HCT116 (cell line): ENCODE results near the gene SMARCA2. TPM values are rescaled to one million over a fixed set of nuclear protein-coding genes. Genes with fewer than 3 reads are reported as not detected.

Experiments
- ATAC-seq: fragments of 200-7000 bp; cut with Tn5 transposase; 2 replicates; pipeline ENCODE4 v1.9.1; 2020; ENCODE audit warnings: mild to moderate bottlenecking, moderate library complexity
- BruUV-seq: library from RNA; stranded (reverse); fragments of 400-500 nt; replicated peaks from 2 replicates; lab custom pipeline; 2021; lab: Mats Ljungman, UMichigan
- CTCF ChIA-PET: fragments of 300-600 bp; sonication (Branson Sonifier 250); formaldehyde crosslinking; loops from one replicate; lab custom pipeline; 2021; ENCODE audit warnings: antibody characterized with exemption; lab: Charles Lee
- POLR2A ChIA-PET: fragments of 300-600, 350-600 bp; sonication (Branson Sonifier 250); formaldehyde crosslinking; loops from one replicate; lab custom pipeline; 2021; ENCODE audit warnings: antibody characterized with exemption; lab: Charles Lee
- RAD21 ChIA-PET, 2 experiments: fragments of 300-600 bp; sonication (Branson Sonifier 250); formaldehyde crosslinking; loops; one replicate each; lab custom pipeline; 2023; ENCODE audit warnings: low total read pairs in 2 of 2; ENCODE audit not compliant: uncharacterized antibody in 2 of 2, unreplicated experiment in 2 of 2, low non-redundant PET in 1 of 2; lab: Charles Lee
- DNase-seq: peaks from one replicate; pipeline ENCODE4 v3.0.0-alpha.2; 2010; ENCODE audit warnings: low read depth, low spot score
- H2AFZ ChIP-seq: fragments of 200-600 bp; shearing (Covaris generic), sonication (generic); 2 replicates; pipeline ENCODE4 v1.6.1; 2017; ENCODE audit warnings: low read depth, mixed run types, mixed read lengths, antibody characterized with exemption, low read length; ENCODE audit not compliant: poor library complexity, severe bottlenecking
- H3K27ac ChIP-seq: 2 replicates; pipeline ENCODE4 v1.5.1; 2012; ENCODE audit warnings: low read depth, low read length
- H3K27me3 ChIP-seq: fragments of 200-600 bp; sonication (generic); 2 replicates; pipeline ENCODE4 v1.6.1; 2016; ENCODE audit warnings: mixed run types, low read length, mixed read lengths; ENCODE audit not compliant: insufficient read depth
- H3K36me3 ChIP-seq, 2 experiments: fragments of 200-500 bp in 1 of 2; fragments of 200-600 bp in 1 of 2; sonication (Bioruptor generic) in 1 of 2; sonication (generic) in 1 of 2; 2 replicates each; pipeline versions ENCODE4 v1.5.1 to v1.6.1; 2014 to 2016; ENCODE audit warnings: low read length in 2 of 2, inconsistent platforms in 1 of 2, mixed read lengths in 1 of 2, mixed run types in 1 of 2; ENCODE audit not compliant: insufficient read depth in 2 of 2, control insufficient read depth in 1 of 2
- H3K4me1 ChIP-seq, 2 experiments: fragments of 200-600 bp in 1 of 2; sonication (generic) in 1 of 2; 2 replicates each; pipeline versions ENCODE4 v1.5.1 to v1.6.1; 2012 to 2017; ENCODE audit warnings: low read length in 2 of 2, inconsistent platforms in 1 of 2, mild to moderate bottlenecking in 1 of 2, mixed read lengths in 1 of 2, mixed run types in 1 of 2, moderate library complexity in 1 of 2; ENCODE audit not compliant: insufficient read depth in 2 of 2, control insufficient read depth in 1 of 2
- H3K4me2 ChIP-seq: fragments of 200-600 bp; sonication (generic); 2 replicates; pipeline ENCODE4 v1.6.1; 2017; ENCODE audit warnings: mixed run types, low read length, mixed read lengths
- H3K4me3 ChIP-seq, 2 experiments: fragments of 200-600 bp in 1 of 2; sonication (generic) in 1 of 2; replicated peaks in 1 of 2; 2 replicates each; pipeline ENCODE4 v1.5.1; 2011 to 2016; ENCODE audit warnings: low read length in 2 of 2, control low read depth in 1 of 2, low read depth in 1 of 2, mild to moderate bottlenecking in 1 of 2, mixed read lengths in 1 of 2, mixed run types in 1 of 2
- H3K79me2 ChIP-seq: fragments of 200-600 bp; sonication (generic); 2 replicates; pipeline ENCODE4 v1.6.1; 2017; ENCODE audit warnings: mild to moderate bottlenecking, mixed run types, low read length, moderate library complexity, mixed read lengths; ENCODE audit not compliant: insufficient read depth
- H3K9ac ChIP-seq: fragments of 200-600 bp; sonication (generic); 2 replicates; pipeline ENCODE4 v1.6.1; 2016; ENCODE audit warnings: low read length, mixed read lengths
- H3K9me2 ChIP-seq: fragments of 200-600 bp; sonication (generic), shearing (Covaris generic); 2 replicates; pipeline ENCODE4 v1.6.1; 2017; ENCODE audit warnings: mixed run types, mild to moderate bottlenecking, moderate library complexity; ENCODE audit not compliant: insufficient read depth
- H3K9me3 ChIP-seq, 2 experiments: fragments of 200-500 bp in 1 of 2; fragments of 200-600 bp in 1 of 2; sonication (Bioruptor generic) in 1 of 2; sonication (generic) in 1 of 2; 2 replicates each; pipeline ENCODE4 v1.6.1; 2014 to 2017; ENCODE audit warnings: low read length in 2 of 2, mixed read lengths in 2 of 2, inconsistent platforms in 1 of 2, low read depth in 1 of 2, mild to moderate bottlenecking in 1 of 2, mixed run types in 1 of 2, moderate library complexity in 1 of 2; ENCODE audit not compliant: control insufficient read depth in 1 of 2, insufficient read depth in 1 of 2
- H4K20me1 ChIP-seq: fragments of 200-600 bp; sonication (generic), shearing (Covaris generic); 2 replicates; pipeline ENCODE4 v1.6.1; 2017; ENCODE audit warnings: mixed run types, mild to moderate bottlenecking, moderate library complexity; ENCODE audit not compliant: insufficient read depth
- CBX3 ChIP-seq: IDR thresholded peaks from 2 replicates; pipeline ENCODE4 v1.6.1; 2012; ENCODE audit warnings: low read depth
- EZH2phosphoT487 ChIP-seq: fragments of 200-600 bp; IDR thresholded peaks from 2 replicates; pipeline ENCODE4 v1.6.1; 2018; ENCODE audit warnings: antibody characterized with exemption, borderline replicate concordance
- POLR2A ChIP-seq: IDR thresholded peaks from 2 replicates; pipeline ENCODE4 v1.7.0; 2011; ENCODE audit warnings: borderline replicate concordance; ENCODE audit not compliant: insufficient read depth, insufficient read length; ENCODE audit errors: extremely low read depth
- RAD21 ChIP-seq: IDR thresholded peaks from 2 replicates; pipeline ENCODE4 v1.6.1; 2012; ENCODE audit warnings: low read depth, mild to moderate bottlenecking
- SIN3A ChIP-seq: IDR thresholded peaks from 2 replicates; pipeline ENCODE4 v1.6.1; 2012; ENCODE audit warnings: low read depth
- SP1 ChIP-seq: IDR thresholded peaks from 2 replicates; pipeline ENCODE4 v1.6.1; 2012; ENCODE audit warnings: low read depth
- SRF ChIP-seq: IDR thresholded peaks from 2 replicates; pipeline ENCODE4 v1.6.1; 2012; ENCODE audit warnings: low read depth
- ZFX ChIP-seq: fragments of 450-650 bp; IDR thresholded peaks from 2 replicates; pipeline ENCODE4 v1.6.1; 2017
- intact Hi-C: fragments of 100-400 bp; cut with micrococcal nuclease; formaldehyde crosslinking; loops from 2 replicates; pipeline ENCODE4 v1.10.0; 2022
- total RNA-seq: library from RNA; stranded (reverse); gene quantifications from one replicate; pipeline ENCODE4 v1.2.1, GENCODE V29; 2021; ENCODE audit not compliant: unreplicated experiment
- TF ChIP-seq, protein P1 (sequence below): IDR thresholded peaks from 2 replicates; pipeline ENCODE4 v1.6.1; 2012
- TF ChIP-seq, protein P2 (sequence below), 3 experiments: fragments of 200-600 bp in 1 of 3; sonication (generic) in 1 of 3; IDR thresholded peaks in 2 of 3; conservative IDR thresholded peaks in 1 of 3; 2 replicates each; pipeline ENCODE4 v1.5.1; 2012 to 2017; ENCODE audit warnings: low read depth in 2 of 3, low read length in 2 of 3, antibody characterized with exemption in 1 of 3, borderline replicate concordance in 1 of 3, control low read depth in 1 of 3, mild to moderate bottlenecking in 1 of 3, mixed read lengths in 1 of 3, mixed run types in 1 of 3, moderate library complexity in 1 of 3; ENCODE audit not compliant: insufficient read depth in 1 of 3

SMARCA2 gene
- total RNA-seq, 1 experiment from 2014 or later, result 14.7 TPM

DNA sequence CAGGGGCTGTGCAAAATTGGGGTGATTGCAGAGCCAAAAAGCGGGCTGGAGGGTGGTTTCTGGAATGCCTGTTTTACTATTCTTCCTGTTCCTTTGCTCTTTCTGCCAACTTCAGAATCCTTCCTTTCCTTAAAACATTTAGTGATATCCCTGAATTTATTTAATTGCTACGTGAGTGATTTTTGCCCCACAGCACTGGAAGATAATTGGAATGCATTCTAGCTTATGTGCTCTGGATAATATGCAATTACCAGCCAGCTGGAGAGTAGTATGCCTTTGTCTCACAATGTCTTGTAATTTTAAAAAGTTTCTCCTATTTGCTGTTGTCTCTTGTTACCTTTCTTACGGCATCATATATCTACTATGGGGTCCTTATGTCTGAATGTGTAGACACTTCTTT is 115.8 kb downstream of the SMARCA2 start:
- Histone ChIP-seq H4K20me1 (no peaks in the 10 kb centered on the region), H3K9me2 (no peaks in the 10 kb centered on the region), H3K36me3 (no peaks in the 10 kb centered on the region), H3K4me3 (no peak overlapping the region), H3K4me1 (no peaks in the 10 kb centered on the region), H3K9me3 (no peaks in the 10 kb centered on the region), H3K4me2 (no peak overlapping the region), H3K27me3 (no peaks in the 10 kb centered on the region), H3K9ac (no peak overlapping the region), H3K27ac (no peak overlapping the region), H3K79me2 (no peaks in the 10 kb centered on the region), H2AFZ (no peak overlapping the region)
- no peak for ATAC-seq
- RAD21 ChIA-PET, result interaction anchor here in 1 of 2 experiments (0.6 kb wide), 1 partner anchor 383 kb away, joined by 4 read pairs; no protein-coding TSS in a partner anchor
- intact Hi-C loops, result loop anchor here (5.0 to 10.0 kb wide), 5 partner anchors 51 to 1674 kb away; no protein-coding TSS in a partner anchor
- CTCF ChIA-PET, result interaction anchor here (1.1 to 1.5 kb wide), 2 partner anchors 597 to 1311 kb away, joined by 3 to 7 read pairs; no protein-coding TSS in a partner anchor
- POLR2A ChIA-PET, result no interaction called here
- TF ChIP-seq, protein P1, sequence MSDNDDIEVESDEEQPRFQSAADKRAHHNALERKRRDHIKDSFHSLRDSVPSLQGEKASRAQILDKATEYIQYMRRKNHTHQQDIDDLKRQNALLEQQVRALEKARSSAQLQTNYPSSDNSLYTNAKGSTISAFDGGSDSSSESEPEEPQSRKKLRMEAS, result no peak
- no peak for TF ChIP-seq SIN3A
- TF ChIP-seq POLR2A, result no peak
- no peak for TF ChIP-seq SRF
- no peak for TF ChIP-seq EZH2phosphoT487
- no peak for TF ChIP-seq SP1
- no peak for TF ChIP-seq ZFX
- no peak for DNase-seq
- no TSS peak for BruUV-seq

DNA sequence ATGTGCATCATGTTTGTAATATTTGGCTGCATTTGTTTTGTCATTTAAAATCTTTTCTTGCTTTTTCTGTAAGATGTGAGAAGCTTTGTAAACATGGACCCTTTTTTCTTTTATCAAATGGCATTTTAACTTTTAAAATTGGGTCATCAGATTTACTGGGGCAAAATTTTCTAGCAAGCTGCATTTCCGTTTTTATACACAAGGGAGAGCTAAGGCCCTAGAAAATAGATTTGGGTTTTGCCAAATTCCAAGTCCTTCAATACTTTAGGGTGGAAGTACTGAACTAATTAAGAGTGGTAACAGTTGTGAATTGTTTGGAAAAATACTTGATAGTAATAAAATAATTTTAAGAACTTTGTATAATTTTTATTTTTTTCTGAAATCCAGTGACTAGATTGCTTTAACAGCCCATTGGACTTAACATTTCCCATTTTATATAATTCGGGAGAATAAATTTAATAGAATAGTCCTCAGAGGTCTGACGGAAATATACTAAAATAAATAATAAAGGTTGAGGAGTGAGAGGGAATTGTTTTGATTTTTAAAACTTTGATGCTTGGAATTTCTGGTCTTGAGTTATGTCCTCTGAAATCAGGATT is 117.4 kb downstream of the SMARCA2 start:
- H3K27me3 ChIP-seq, result no peaks in the 10 kb centered on the region
- POLR2A ChIA-PET, result no interaction called here
- CTCF ChIA-PET, result interaction anchor here (0.9 to 1.7 kb wide), 7 partner anchors 9 to 692 kb away, joined by 3 to 7 read pairs (median 4); no protein-coding TSS in a partner anchor
- no peaks in the 10 kb centered on the region for H3K36me3 ChIP-seq
- no peaks in the 10 kb centered on the region for H3K9me3 ChIP-seq
- H3K9me2 ChIP-seq, result no peaks in the 10 kb centered on the region
- no peak for TF ChIP-seq CBX3
- TF ChIP-seq, protein P2, sequence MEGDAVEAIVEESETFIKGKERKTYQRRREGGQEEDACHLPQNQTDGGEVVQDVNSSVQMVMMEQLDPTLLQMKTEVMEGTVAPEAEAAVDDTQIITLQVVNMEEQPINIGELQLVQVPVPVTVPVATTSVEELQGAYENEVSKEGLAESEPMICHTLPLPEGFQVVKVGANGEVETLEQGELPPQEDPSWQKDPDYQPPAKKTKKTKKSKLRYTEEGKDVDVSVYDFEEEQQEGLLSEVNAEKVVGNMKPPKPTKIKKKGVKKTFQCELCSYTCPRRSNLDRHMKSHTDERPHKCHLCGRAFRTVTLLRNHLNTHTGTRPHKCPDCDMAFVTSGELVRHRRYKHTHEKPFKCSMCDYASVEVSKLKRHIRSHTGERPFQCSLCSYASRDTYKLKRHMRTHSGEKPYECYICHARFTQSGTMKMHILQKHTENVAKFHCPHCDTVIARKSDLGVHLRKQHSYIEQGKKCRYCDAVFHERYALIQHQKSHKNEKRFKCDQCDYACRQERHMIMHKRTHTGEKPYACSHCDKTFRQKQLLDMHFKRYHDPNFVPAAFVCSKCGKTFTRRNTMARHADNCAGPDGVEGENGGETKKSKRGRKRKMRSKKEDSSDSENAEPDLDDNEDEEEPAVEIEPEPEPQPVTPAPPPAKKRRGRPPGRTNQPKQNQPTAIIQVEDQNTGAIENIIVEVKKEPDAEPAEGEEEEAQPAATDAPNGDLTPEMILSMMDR (IDR thresholded peaks at IDR 0.05 in 2 of 3, conservative IDR thresholded peaks at IDR 0.05 in 1 of 3; ENCODE audit: borderline replicate concordance in 1 of 3, insufficient read depth in 1 of 3, low read depth in 2 of 3, low read length in 2 of 3), result peak; percentile 34 to 73 (median 60); a peak in 5 of 6 replicates
- TF ChIP-seq RAD21, result peak; percentile 68
- peak; percentile 6 for DNase-seq
- no peak overlapping the region for H3K4me2 ChIP-seq
- RAD21 ChIA-PET, result interaction anchor here in 1 of 2 experiments (0.8 kb wide), 1 partner anchor 564 kb away, joined by 3 read pairs; no protein-coding TSS in a partner anchor
- no peak overlapping the region for H2AFZ ChIP-seq
- peak; percentile 57; the same call in 1 of the 2 replicates for ATAC-seq
- no peaks in the 10 kb centered on the region for H3K79me2 ChIP-seq
- no peaks in the 10 kb centered on the region for H4K20me1 ChIP-seq
- intact Hi-C loops, result loop anchor here (2.0 to 10.0 kb wide), 6 partner anchors 50 to 1672 kb away; no protein-coding TSS in a partner anchor
- no peak overlapping the region for H3K9ac ChIP-seq
- H3K4me3 ChIP-seq, result no peak overlapping the region
- H3K27ac ChIP-seq, result no peak overlapping the region
- no peaks in the 10 kb centered on the region for H3K4me1 ChIP-seq
- no TSS peak for BruUV-seq
